HuH-7.5 (cell line): ENCODE results near the gene OMA1.
A peak's percentile ranks its signal among the peaks of the same experiment; 100 is the strongest.
"Not testable (repeated sequence)": the region's sequence is repeated elsewhere in the genome, so short reads cannot be mapped to it uniquely, and the experiment has no call there.

ENCODE experiments used
- DNase-seq: peaks from one replicate; pipeline ENCODE4 v3.0.0; 2011; ENCODE audit warnings: low spot score

The OMA1 gene

GRCh38 chr1:58546520-58547308, at the start of gene OMA1:
OMA1 (minus strand) TSS chr1:58546726; CDS start chr1:58539294, 7,432 bp downstream.
- peak; percentile 74 for DNase-seq

- no peak for DNase-seq
Measured at GRCh38 chr1:58594546-58594945, 48.0 kb upstream of the OMA1 start.

GRCh38 chr1:58592522-58593134, 46.1 kb upstream of the OMA1 start:
- no peak for DNase-seq

GRCh38 chr1:58591806-58592205, 45.3 kb upstream of the OMA1 start:
- DNase-seq = no peak

- DNase-seq = no peak
Measured at GRCh38 chr1:58590019-58590418, 43.5 kb upstream of the OMA1 start.

- no peak for DNase-seq
Measured at GRCh38 chr1:58588396-58588795, 41.9 kb upstream of the OMA1 start.

GRCh38 chr1:58587667-58588066, 41.1 kb upstream of the OMA1 start:
- no peak for DNase-seq

- DNase-seq = no peak
Measured at GRCh38 chr1:58586271-58586670, 39.7 kb upstream of the OMA1 start.

GRCh38 chr1:58585581-58586151, 39.1 kb upstream of the OMA1 start:
- no peak for DNase-seq

- DNase-seq = no peak
Measured at GRCh38 chr1:58585166-58585565, 38.6 kb upstream of the OMA1 start.

GRCh38 chr1:58584082-58584895, 37.8 kb upstream of the OMA1 start:
- peak; percentile 63 for DNase-seq

- no peak for DNase-seq
Measured at GRCh38 chr1:58583496-58583895, 37.0 kb upstream of the OMA1 start.

- not testable (repeated sequence) for DNase-seq
Measured at GRCh38 chr1:58582143-58582542, 35.6 kb upstream of the OMA1 start.

- DNase-seq = no peak
Measured at GRCh38 chr1:58581641-58582040, 35.1 kb upstream of the OMA1 start.

- no peak for DNase-seq
Measured at GRCh38 chr1:58580186-58580585, 33.7 kb upstream of the OMA1 start.

GRCh38 chr1:58577654-58578030, 31.1 kb upstream of the OMA1 start:
- DNase-seq = no peak

- DNase-seq = peak; percentile 25
Measured at GRCh38 chr1:58576727-58577653, 30.5 kb upstream of the OMA1 start, which contains the start of gene TACSTD2. TACSTD2 (minus strand) TSS chr1:58577252; CDS start chr1:58577156, 96 bp downstream.

- no peak for DNase-seq
Measured at GRCh38 chr1:58576325-58576726, 29.8 kb upstream of the OMA1 start.

GRCh38 chr1:58575551-58576324, 29.2 kb upstream of the OMA1 start:
- DNase-seq = no peak

- no peak for DNase-seq
Measured at GRCh38 chr1:58574816-58575215, 28.3 kb upstream of the OMA1 start.
